ENCODE results near the gene QTRT2. TPM values are rescaled to one million over a fixed set of nuclear protein-coding genes. Genes with fewer than 3 reads are reported as not detected.

The QTRT2 gene
- total RNA-seq, 4 donors from 2014 or later = 3.3 to 7.1 (median 6.9) TPM

DNA sequence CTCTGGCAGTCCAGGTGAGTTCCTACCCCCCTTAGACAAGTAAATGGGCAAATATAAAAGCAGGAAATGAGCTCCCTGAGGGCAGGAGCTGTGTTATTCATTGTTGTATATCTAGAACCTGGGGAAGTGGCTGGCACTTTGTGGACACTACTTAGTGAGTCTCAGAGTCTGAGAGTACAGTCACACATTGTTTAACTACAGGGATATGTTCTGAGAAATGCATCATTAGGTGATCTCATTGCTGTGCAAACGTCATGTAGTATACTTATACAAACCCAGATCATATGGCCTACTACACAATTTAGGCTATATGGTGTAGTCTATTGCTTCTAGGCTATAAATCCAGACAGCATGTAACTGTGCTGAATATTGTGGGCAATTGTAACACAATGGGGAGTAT is 69.9 kb downstream of the QTRT2 start:
- no peak for DNase-seq
- Histone ChIP-seq H3K9me3 (no peaks in the 10 kb centered on the region), H3K4me1 (no peaks in the 10 kb centered on the region), H3K27me3 (no peaks in the 10 kb centered on the region), H3K4me3 (no peak overlapping the region), H3K36me3 (no peaks in the 10 kb centered on the region), H3K27ac (no peak overlapping the region)
- in situ Hi-C loops (cut with MboI; ENCODE audit: low sequenced_read_pairs in 4 of 4) = no loop called here
- no peak for ATAC-seq
- intact Hi-C loops (cut with DNase I; ENCODE audit: low total_unique reads) = no loop called here
- TF ChIP-seq, protein P1, sequence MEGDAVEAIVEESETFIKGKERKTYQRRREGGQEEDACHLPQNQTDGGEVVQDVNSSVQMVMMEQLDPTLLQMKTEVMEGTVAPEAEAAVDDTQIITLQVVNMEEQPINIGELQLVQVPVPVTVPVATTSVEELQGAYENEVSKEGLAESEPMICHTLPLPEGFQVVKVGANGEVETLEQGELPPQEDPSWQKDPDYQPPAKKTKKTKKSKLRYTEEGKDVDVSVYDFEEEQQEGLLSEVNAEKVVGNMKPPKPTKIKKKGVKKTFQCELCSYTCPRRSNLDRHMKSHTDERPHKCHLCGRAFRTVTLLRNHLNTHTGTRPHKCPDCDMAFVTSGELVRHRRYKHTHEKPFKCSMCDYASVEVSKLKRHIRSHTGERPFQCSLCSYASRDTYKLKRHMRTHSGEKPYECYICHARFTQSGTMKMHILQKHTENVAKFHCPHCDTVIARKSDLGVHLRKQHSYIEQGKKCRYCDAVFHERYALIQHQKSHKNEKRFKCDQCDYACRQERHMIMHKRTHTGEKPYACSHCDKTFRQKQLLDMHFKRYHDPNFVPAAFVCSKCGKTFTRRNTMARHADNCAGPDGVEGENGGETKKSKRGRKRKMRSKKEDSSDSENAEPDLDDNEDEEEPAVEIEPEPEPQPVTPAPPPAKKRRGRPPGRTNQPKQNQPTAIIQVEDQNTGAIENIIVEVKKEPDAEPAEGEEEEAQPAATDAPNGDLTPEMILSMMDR (IDR thresholded peaks at IDR 0.05 in 4 of 5, conservative IDR thresholded peaks at IDR 0.05 in 1 of 5) = no peak
- no peak for TF ChIP-seq POLR2A (IDR thresholded peaks at IDR 0.05)

DNA sequence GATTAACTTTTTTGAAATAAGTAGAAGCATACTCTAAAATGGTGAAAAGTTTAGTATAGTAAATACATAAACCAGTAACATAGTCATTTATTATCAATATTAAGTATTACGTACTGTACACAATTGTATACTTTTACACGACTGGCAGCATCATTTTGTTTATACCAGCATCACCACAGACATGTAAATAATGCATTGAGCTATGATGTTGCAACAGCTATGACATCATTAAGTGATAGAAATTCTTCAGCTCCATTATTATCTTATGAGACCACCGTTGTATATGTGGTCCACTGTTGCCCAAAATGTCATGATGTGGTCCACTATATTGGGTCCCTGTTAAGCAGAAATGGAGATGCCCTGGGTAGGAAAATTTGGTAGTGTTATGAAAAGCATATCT is 71.0 kb downstream of the QTRT2 start:
- in situ Hi-C loops (cut with MboI; ENCODE audit: low sequenced_read_pairs in 4 of 4) = no loop called here
- intact Hi-C loops (cut with DNase I; ENCODE audit: low total_unique reads) = no loop called here

DNA sequence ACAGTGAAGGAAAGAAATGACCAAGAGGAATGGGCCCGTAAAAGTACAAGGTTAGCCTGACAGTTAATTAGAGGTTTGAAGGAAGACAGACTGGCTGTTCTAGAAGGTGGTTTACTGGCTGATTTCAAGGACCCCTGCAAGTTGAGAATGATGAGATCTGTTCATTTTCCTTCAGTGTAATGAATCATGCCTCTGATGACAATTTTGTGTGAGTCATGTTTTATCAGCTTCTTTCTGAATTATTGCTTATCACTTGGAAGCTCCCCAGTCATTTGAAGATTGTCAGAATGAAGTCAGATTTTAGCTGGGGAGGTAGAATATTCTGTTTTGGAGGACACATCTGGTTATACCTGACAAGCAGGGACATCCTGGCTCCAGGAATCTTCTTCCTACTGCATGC is 71.7 kb downstream of the QTRT2 start:
- Histone ChIP-seq H3K36me3 (no peaks in the 10 kb centered on the region), H3K27me3 (no peaks in the 10 kb centered on the region), H3K4me1 (no peaks in the 10 kb centered on the region), H3K4me3 (no peak overlapping the region), H3K9me3 (no peaks in the 10 kb centered on the region), H3K27ac (no peak overlapping the region)
- no peak for TF ChIP-seq POLR2A (IDR thresholded peaks at IDR 0.05)
- TF ChIP-seq, protein P1 (IDR thresholded peaks at IDR 0.05 in 4 of 5, conservative IDR thresholded peaks at IDR 0.05 in 1 of 5) = no peak
- in situ Hi-C loops (cut with MboI; ENCODE audit: low sequenced_read_pairs in 4 of 4) = no loop called here
- no peak for ATAC-seq
- no peak for DNase-seq
- intact Hi-C loops (cut with DNase I; ENCODE audit: low total_unique reads) = no loop called here

More for the DNA sequence above, 71.0 kb downstream of the QTRT2 start:
- no peak for DNase-seq
- H3K27me3 ChIP-seq = no peaks in the 10 kb centered on the region
- no peak overlapping the region for H3K27ac ChIP-seq
- ATAC-seq = no peak
- no peaks in the 10 kb centered on the region for H3K36me3 ChIP-seq
- no peaks in the 10 kb centered on the region for H3K9me3 ChIP-seq
- TF ChIP-seq POLR2A (IDR thresholded peaks at IDR 0.05) = no peak
- TF ChIP-seq, protein P1 (IDR thresholded peaks at IDR 0.05 in 4 of 5, conservative IDR thresholded peaks at IDR 0.05 in 1 of 5) = no peak
- H3K4me3 ChIP-seq = no peak overlapping the region
- no peaks in the 10 kb centered on the region for H3K4me1 ChIP-seq

DNA sequence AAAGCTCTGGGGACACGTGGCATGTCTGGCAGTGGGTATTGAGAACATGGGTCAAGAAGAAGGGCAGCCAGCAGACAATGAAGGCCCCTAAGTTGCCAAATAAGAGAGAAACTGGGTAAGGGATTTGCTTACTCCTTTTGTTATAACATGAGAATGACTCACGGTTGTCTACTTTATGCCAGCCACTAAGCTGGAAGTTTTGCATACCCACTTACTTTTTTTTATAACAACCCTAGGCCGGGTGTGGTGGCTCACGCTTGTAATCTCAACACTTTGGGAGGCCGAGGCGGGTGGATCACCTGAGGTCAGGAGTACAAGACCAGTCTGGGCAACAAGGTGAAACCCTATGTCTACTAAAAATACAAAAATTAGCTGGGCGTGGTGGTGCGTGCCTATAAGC is 72.3 kb downstream of the QTRT2 start:
- Histone ChIP-seq H3K27ac (no peak overlapping the region), H3K9me3 (no peaks in the 10 kb centered on the region), H3K36me3 (no peaks in the 10 kb centered on the region), H3K4me1 (no peaks in the 10 kb centered on the region), H3K27me3 (no peaks in the 10 kb centered on the region), H3K4me3 (no peak overlapping the region)
- ATAC-seq = no peak
- intact Hi-C loops (cut with DNase I; ENCODE audit: low total_unique reads) (no loop called here), in situ Hi-C loops (cut with MboI; ENCODE audit: low sequenced_read_pairs in 4 of 4) (no loop called here)
- TF ChIP-seq, protein P1 (IDR thresholded peaks at IDR 0.05 in 4 of 5, conservative IDR thresholded peaks at IDR 0.05 in 1 of 5) = no peak
- no peak for TF ChIP-seq POLR2A (IDR thresholded peaks at IDR 0.05)
- DNase-seq = no peak

DNA sequence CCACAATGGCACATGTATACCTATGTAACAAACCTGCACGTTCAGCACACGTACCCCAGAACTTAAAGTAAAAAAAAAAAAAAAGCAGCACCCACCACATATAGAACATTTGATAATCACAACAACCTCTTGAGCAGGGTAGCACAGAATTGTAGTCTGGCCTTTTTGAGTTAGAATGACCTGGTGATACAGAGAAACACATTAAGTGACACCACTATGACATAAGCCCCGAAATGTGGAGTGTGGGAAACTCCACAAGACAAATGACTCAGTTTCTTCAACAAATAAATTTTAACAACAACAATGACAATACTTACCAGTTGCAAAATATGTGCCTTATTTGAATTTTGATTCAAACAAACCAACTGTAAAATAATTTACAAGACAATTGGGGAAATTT is 76.0 kb downstream of the QTRT2 start:
- intact Hi-C loops (cut with DNase I; ENCODE audit: low total_unique reads) = no loop called here
- no peaks in the 10 kb centered on the region for H3K36me3 ChIP-seq
- H3K9me3 ChIP-seq = no peaks in the 10 kb centered on the region
- no peak overlapping the region for H3K4me3 ChIP-seq
- TF ChIP-seq, protein P1 (IDR thresholded peaks at IDR 0.05 in 4 of 5, conservative IDR thresholded peaks at IDR 0.05 in 1 of 5) = no peak
- TF ChIP-seq POLR2A (IDR thresholded peaks at IDR 0.05) = no peak
- in situ Hi-C loops (cut with MboI; ENCODE audit: low sequenced_read_pairs in 4 of 4) = no loop called here
- no peaks in the 10 kb centered on the region for H3K4me1 ChIP-seq
- no peak for DNase-seq
- no peak overlapping the region for H3K27ac ChIP-seq
- H3K27me3 ChIP-seq = no peaks in the 10 kb centered on the region
- no peak for ATAC-seq
